ENCODE data around the gene PGPEP1.

PGPEP1 gene

GRCh38 chr19:18298601-18299000 is 41.8 kb upstream of the PGPEP1 start:
- TF ChIP-seq TAF1 (IDR thresholded peaks at IDR 0.05; ENCODE audit: borderline replicate concordance, insufficient read depth, low read length), result no peak
- TF ChIP-seq SIN3A (IDR thresholded peaks at IDR 0.05; ENCODE audit: borderline replicate concordance, insufficient read depth, low read length), result no peak
- no peak for TF ChIP-seq POLR2AphosphoS5 (IDR thresholded peaks at IDR 0.05; ENCODE audit: low read depth, low read length)
- no peak for TF ChIP-seq FOXP2 (optimal IDR thresholded peaks at IDR 0.05; ENCODE audit: borderline replicate concordance, extremely low read depth, extremely low read length, insufficient read depth)
- no peak for TF ChIP-seq REST (IDR thresholded peaks at IDR 0.05; ENCODE audit: insufficient read depth in 1 of 2, low read depth in 2 of 2, low read length in 2 of 2)

DNA sequence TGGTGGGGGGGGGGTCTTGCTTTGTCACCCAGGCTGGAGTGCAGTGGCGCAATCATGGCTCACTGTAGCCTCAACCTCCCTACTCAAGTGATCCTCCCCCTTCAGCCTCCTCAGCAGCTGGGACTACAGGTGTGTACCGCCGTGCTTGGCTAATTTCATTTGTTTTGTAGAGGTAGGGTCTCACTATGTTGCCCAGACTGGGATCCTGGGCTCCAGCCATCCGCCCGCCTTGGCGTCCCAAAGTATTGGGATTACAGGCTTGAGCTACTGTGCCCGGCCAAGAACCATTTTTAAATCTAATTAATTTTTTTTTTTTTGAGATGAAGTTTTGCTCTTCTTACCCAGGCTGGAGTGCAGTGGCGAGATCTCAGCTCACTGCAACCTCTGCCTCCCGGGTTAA is 40.7 kb upstream of the PGPEP1 start:
- TF ChIP-seq POLR2AphosphoS5 (IDR thresholded peaks at IDR 0.05; ENCODE audit: low read depth, low read length) (no peak), FOXP2 (optimal IDR thresholded peaks at IDR 0.05; ENCODE audit: borderline replicate concordance, extremely low read depth, extremely low read length, insufficient read depth) (no peak), TAF1 (IDR thresholded peaks at IDR 0.05; ENCODE audit: borderline replicate concordance, insufficient read depth, low read length) (no peak), SIN3A (IDR thresholded peaks at IDR 0.05; ENCODE audit: borderline replicate concordance, insufficient read depth, low read length) (no peak), REST (IDR thresholded peaks at IDR 0.05; ENCODE audit: insufficient read depth in 1 of 2, low read depth in 2 of 2, low read length in 2 of 2) (no peak)

- TF ChIP-seq FOXP2 (optimal IDR thresholded peaks at IDR 0.05; ENCODE audit: borderline replicate concordance, extremely low read depth, extremely low read length, insufficient read depth) (peak; percentile 46), TAF1 (IDR thresholded peaks at IDR 0.05; ENCODE audit: borderline replicate concordance, insufficient read depth, low read length) (no peak)
These were observed 39.3 kb upstream of the PGPEP1 start for GRCh38 chr19:18300930-18301717.

DNA sequence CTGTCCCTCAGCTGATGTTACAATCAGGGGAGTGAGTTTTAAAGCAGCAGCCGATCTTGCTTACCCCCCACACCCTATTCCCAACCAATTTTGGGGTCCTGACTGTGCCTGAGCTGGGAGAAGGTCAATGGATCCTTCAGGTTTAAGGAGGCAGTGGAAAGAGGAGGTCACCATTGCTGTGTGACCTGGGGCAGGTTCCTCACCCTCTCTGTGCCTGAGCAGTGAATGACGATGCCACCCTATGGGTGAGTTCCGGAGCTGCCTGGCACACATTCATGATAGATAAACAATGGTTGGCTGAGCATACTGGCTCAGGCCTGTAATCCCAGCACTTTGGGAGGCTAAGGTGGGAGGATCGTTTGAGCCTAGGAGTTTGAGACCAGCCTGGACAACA is 38.7 kb upstream of the PGPEP1 start:
- TF ChIP-seq POLR2AphosphoS5 (IDR thresholded peaks at IDR 0.05; ENCODE audit: low read depth, low read length) (no peak), REST (IDR thresholded peaks at IDR 0.05; ENCODE audit: insufficient read depth in 1 of 2, low read depth in 2 of 2, low read length in 2 of 2) (no peak), FOXP2 (optimal IDR thresholded peaks at IDR 0.05; ENCODE audit: borderline replicate concordance, extremely low read depth, extremely low read length, insufficient read depth) (no peak), TAF1 (IDR thresholded peaks at IDR 0.05; ENCODE audit: borderline replicate concordance, insufficient read depth, low read length) (no peak), SIN3A (IDR thresholded peaks at IDR 0.05; ENCODE audit: borderline replicate concordance, insufficient read depth, low read length) (no peak)

GRCh38 chr19:18304208-18304457 is 36.3 kb upstream of the PGPEP1 start:
- TF ChIP-seq FOXP2 (optimal IDR thresholded peaks at IDR 0.05; ENCODE audit: borderline replicate concordance, extremely low read depth, extremely low read length, insufficient read depth), result no peak
- TF ChIP-seq POLR2AphosphoS5 (IDR thresholded peaks at IDR 0.05; ENCODE audit: low read depth, low read length), result no peak
- TF ChIP-seq REST (IDR thresholded peaks at IDR 0.05; ENCODE audit: insufficient read depth in 1 of 2, low read depth in 2 of 2, low read length in 2 of 2), result no peak
- no peak for TF ChIP-seq SIN3A (IDR thresholded peaks at IDR 0.05; ENCODE audit: borderline replicate concordance, insufficient read depth, low read length)
- no peak for TF ChIP-seq TAF1 (IDR thresholded peaks at IDR 0.05; ENCODE audit: borderline replicate concordance, insufficient read depth, low read length)

Data from PFSK-1 (cell line).